Activated B cell treated with CpG ODN at 0.5 μM for 24 hours (primary cell): ENCODE results near the gene GPR146. TPM values are rescaled to one million over a fixed set of nuclear protein-coding genes. Genes with fewer than 3 reads are reported as not detected.

Experiments
- ATAC-seq: fragments of 200-7000 bp; cut with Tn5 transposase; one replicate; pipeline ENCODE4 v1.10.0; 2021; ENCODE audit warnings: low read depth, mild to moderate bottlenecking, moderate library complexity
- CTCF ChIA-PET: fragments of 350-600 bp; sonication (Branson Sonifier 250); formaldehyde crosslinking; loops from one replicate; lab custom pipeline; 2021; ENCODE audit warnings: antibody characterized with exemption; lab: Charles Lee
- POLR2A ChIA-PET: fragments of 350-600 bp; sonication (Branson Sonifier 250); formaldehyde crosslinking; loops from one replicate; lab custom pipeline; 2021; ENCODE audit warnings: antibody characterized with exemption; lab: Charles Lee
- DNase-seq: peaks from one replicate; pipeline ENCODE4 v3.0.0; 2022
- H3K27ac Mint-ChIP-seq: one replicate; pipeline ENCODE4 v1.8.0; 2020; ENCODE audit warnings: mixed read lengths
- H3K27me3 Mint-ChIP-seq: one replicate; pipeline ENCODE4 v1.8.0; 2021; ENCODE audit warnings: mixed read lengths
- H3K36me3 Mint-ChIP-seq: one replicate; pipeline ENCODE4 v1.8.0; 2021; ENCODE audit warnings: low read depth, mixed read lengths
- H3K4me1 Mint-ChIP-seq: one replicate; pipeline ENCODE4 v1.8.0; 2021; ENCODE audit warnings: mixed read lengths
- H3K4me3 Mint-ChIP-seq: one replicate; pipeline ENCODE4 v1.8.0; 2020; ENCODE audit warnings: mild to moderate bottlenecking, mixed read lengths
- H3K9me3 Mint-ChIP-seq: one replicate; pipeline ENCODE4 v1.8.0; 2020; ENCODE audit warnings: mixed read lengths
- CTCF ChIP-seq: fragments of 200-600 bp; IDR thresholded peaks from one replicate; pipeline ENCODE4 v1.8.0; 2022; ENCODE audit warnings: antibody characterized with exemption, mild to moderate bottlenecking
- intact Hi-C: fragments of 100-400 bp; cut with micrococcal nuclease; formaldehyde crosslinking; loops from one replicate; pipeline ENCODE4 v1.15.1; 2024
- total RNA-seq: library from RNA; stranded (reverse); gene quantifications from 2 replicates; pipeline ENCODE4 v1.2.3, GENCODE V29; 2022

Gene GPR146
- total RNA-seq, 1 donor from 2014 or later, result 6.9 TPM

DNA sequence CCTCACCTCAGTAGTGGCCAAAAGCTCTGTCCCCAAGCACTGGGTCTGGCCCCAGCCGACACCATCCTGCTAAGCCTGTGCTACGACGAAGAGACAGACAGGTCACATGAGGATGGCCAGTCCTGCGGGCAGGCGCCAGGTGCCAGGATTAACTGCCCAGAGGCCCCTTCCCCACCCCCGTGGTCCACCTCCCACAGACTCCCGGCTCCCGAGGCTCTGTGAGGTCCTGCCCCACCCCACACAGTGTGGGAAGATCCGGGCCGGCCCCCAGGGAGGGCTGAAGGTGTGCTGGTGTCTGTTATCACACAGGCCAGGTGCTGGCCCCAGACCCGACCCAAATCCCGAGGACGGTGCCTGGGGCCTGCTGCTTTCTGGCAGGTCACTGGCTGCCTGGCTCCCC, 34.1 kb upstream of the GPR146 start:
- no peak overlapping the region for H3K27ac Mint-ChIP-seq
- ChIA-PET POLR2A (interaction anchor here (2.0 kb wide), 1 partner anchor 14 kb away, joined by 5 read pairs; no protein-coding TSS in a partner anchor), CTCF (no interaction called here)
- H3K9me3 Mint-ChIP-seq, result no peaks in the 10 kb centered on the region
- intact Hi-C loops, result no loop called here
- no peaks in the 10 kb centered on the region for H3K27me3 Mint-ChIP-seq
- TF ChIP-seq CTCF, result no peak
- peaks cover 40% of the 10 kb centered on the region for H3K36me3 Mint-ChIP-seq
- H3K4me1 Mint-ChIP-seq, result peaks cover 34% of the 10 kb centered on the region
- H3K4me3 Mint-ChIP-seq, result no peak overlapping the region
- no peak for DNase-seq
- no peak for ATAC-seq

DNA sequence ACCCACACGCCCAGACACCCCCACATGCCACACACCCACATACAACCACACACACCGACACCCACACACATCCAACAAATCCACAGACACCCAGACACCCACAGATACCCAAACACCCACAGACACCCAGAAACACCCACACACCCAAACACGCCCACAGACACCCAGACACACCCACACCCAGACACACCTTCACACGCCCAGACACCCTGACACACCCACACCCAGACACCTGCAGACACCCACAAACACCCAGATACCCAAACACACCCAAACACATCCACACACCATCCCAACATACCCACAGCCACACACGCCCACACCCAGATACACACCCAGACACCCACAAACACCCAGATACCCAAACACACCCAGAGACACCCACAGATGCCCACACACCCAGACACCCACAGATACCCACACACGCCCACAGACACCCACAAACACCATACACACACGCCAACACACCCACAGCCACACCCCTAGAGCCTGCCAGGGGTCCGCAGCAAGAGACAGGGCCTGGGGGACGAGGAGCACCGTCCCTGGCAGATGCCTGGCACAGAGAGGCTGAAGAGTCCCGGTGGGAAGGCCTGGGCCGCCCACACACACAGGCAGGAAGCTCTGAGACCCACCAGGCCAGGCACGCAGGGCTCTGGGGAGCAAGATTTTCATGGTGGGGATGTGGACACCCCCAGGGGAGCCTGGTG, 32.9 kb upstream of the GPR146 start:
- Mint-ChIP-seq H3K4me1 (peaks cover 27% of the 10 kb centered on the region), H3K36me3 (peaks cover 36% of the 10 kb centered on the region), H3K4me3 (no peak overlapping the region), H3K9me3 (no peaks in the 10 kb centered on the region), H3K27me3 (no peaks in the 10 kb centered on the region), H3K27ac (no peak overlapping the region)
- TF ChIP-seq CTCF, result no peak
- DNase-seq, result no peak
- ChIA-PET CTCF (interaction anchor here (1.6 to 2.9 kb wide), 2 partner anchors 18 to 54 kb away, joined by 5 to 13 read pairs; no protein-coding TSS in a partner anchor), POLR2A (interaction anchor here (1.6 to 2.0 kb wide), 3 partner anchors 12 to 36 kb away, joined by 5 to 7 read pairs (median 5); partner anchors contain the start of gene COX19)
- peak; percentile 41 for ATAC-seq
- intact Hi-C loops, result loop anchor here (1.0 kb wide), 1 partner anchor 12 kb away; no protein-coding TSS in a partner anchor

- intact Hi-C loops, result loop anchor here (1.0 kb wide), 1 partner anchor 11 kb away; no protein-coding TSS in a partner anchor
- ATAC-seq, result no peak
- POLR2A ChIA-PET, result interaction anchor here (1.1 to 2.0 kb wide), 6 partner anchors 11 to 37 kb away, joined by 3 to 7 read pairs (median 4); partner anchors contain the start of gene COX19
- peaks cover 27% of the 10 kb centered on the region for H3K4me1 Mint-ChIP-seq
- DNase-seq, result no peak
- CTCF ChIA-PET, result interaction anchor here (1.6 to 2.9 kb wide), 2 partner anchors 19 to 53 kb away, joined by 5 to 13 read pairs; no protein-coding TSS in a partner anchor
- peaks cover 37% of the 10 kb centered on the region for H3K36me3 Mint-ChIP-seq
- no peak for TF ChIP-seq CTCF
- H3K27ac Mint-ChIP-seq, result no peak overlapping the region
- no peak overlapping the region for H3K4me3 Mint-ChIP-seq
- H3K9me3 Mint-ChIP-seq, result no peaks in the 10 kb centered on the region
- H3K27me3 Mint-ChIP-seq, result no peaks in the 10 kb centered on the region
These were observed 32.2 kb upstream of the GPR146 start for GRCh38 chr7:1012004-1012715.

DNA sequence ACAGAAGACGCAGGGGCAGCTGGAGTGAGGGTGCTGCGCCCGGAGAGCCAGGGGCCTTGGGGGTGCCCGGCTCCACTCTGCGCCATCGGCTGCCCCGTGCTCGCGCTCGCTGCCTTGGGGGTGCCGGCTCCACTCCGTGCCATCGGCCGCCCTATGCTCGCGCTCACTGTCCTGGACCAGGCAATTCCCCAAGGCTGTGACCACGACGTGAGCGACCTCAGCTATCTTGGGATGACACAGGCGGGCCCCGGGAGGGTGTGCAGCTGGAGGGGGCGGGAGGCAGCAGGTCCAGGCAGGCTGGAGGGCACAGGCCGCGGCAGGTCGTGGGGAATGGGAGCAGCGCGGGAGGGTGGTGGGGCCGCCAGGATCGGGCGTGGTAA, 31.6 kb upstream of the GPR146 start:
- CTCF ChIA-PET, result interaction anchor here (1.6 to 2.9 kb wide), 2 partner anchors 19 to 53 kb away, joined by 5 to 13 read pairs; no protein-coding TSS in a partner anchor
- no peaks in the 10 kb centered on the region for H3K9me3 Mint-ChIP-seq
- H3K4me1 Mint-ChIP-seq, result peaks cover 28% of the 10 kb centered on the region
- no peaks in the 10 kb centered on the region for H3K27me3 Mint-ChIP-seq
- intact Hi-C loops, result loop anchor here (1.0 kb wide), 1 partner anchor 11 kb away; no protein-coding TSS in a partner anchor
- no peak for TF ChIP-seq CTCF
- DNase-seq (no peak), ATAC-seq (no peak)
- H3K4me3 Mint-ChIP-seq, result no peak overlapping the region
- POLR2A ChIA-PET, result interaction anchor here (1.1 to 1.9 kb wide), 5 partner anchors 10 to 37 kb away, joined by 3 to 7 read pairs (median 3); partner anchors contain the start of gene COX19
- no peak overlapping the region for H3K27ac Mint-ChIP-seq
- peaks cover 35% of the 10 kb centered on the region for H3K36me3 Mint-ChIP-seq
